Prostate gland (tissue), 2 donors: ENCODE measurements around the gene DACH1. TPM values are rescaled to one million over a fixed set of nuclear protein-coding genes. Genes with fewer than 3 reads are reported as not detected.

Source experiments
- DNase-seq: peaks from one replicate; pipeline ENCODE4 v3.0.0-alpha.2; 2019; ENCODE audit warnings: low spot score
- H3K27ac ChIP-seq, 2 donors: fragments of 200-600 bp; sonication (generic); 2 replicates each; pipeline ENCODE4 v1.5.1; 2017 to 2019
- H3K27me3 ChIP-seq: fragments of 200-600 bp; sonication (generic); replicated peaks from 2 replicates; pipeline ENCODE4 v1.5.1; 2019; ENCODE audit not compliant: insufficient read depth
- H3K36me3 ChIP-seq, 2 donors: fragments of 200-600 bp; sonication (generic); 1 replicate in 1 of 2; 2 replicates in 1 of 2; pipeline versions ENCODE4 v1.5.1 to v1.8.1; 2017 to 2019
- H3K4me1 ChIP-seq: fragments of 200-600 bp; sonication (generic); replicated peaks from 2 replicates; pipeline ENCODE4 v1.5.1; 2019
- H3K4me3 ChIP-seq, 2 donors: fragments of 200-600 bp; sonication (generic); 2 replicates each; pipeline ENCODE4 v1.5.1; 2017 to 2019
- H3K9me3 ChIP-seq: fragments of 200-600 bp; sonication (generic); 2 replicates; pipeline ENCODE4 v1.5.1; 2017
- POLR2A ChIP-seq: fragments of 450-650 bp; IDR thresholded peaks from one replicate; pipeline ENCODE4 v1.6.1; 2016; ENCODE audit warnings: antibody characterized with exemption, mild to moderate bottlenecking
- POLR2AphosphoS5 ChIP-seq: sonication (generic); formaldehyde crosslinking; IDR thresholded peaks from one replicate; pipeline ENCODE4 v1.6.1; 2017; ENCODE audit warnings: antibody characterized with exemption
- WGBS: methylation state at CpG from one replicate; pipeline ENCODE4 v1.1.5; 2018; 5-methylcytosine and 5-hydroxymethylcytosine counted together
- intact Hi-C: fragments of 100-400 bp; cut with DNase I; formaldehyde crosslinking; loops from one replicate; pipeline ENCODE4 v1.14.2; 2022
- total RNA-seq, 2 donors: library from RNA; depleted of rRNA; stranded (reverse); fragments of >200 nt; gene quantifications; one replicate each; pipeline ENCODE4 v1.1.0, GENCODE V29; 2016
- TF ChIP-seq, protein P1 (sequence below), 4 experiments: fragments of 200-600 bp in 2 of 4; fragments of 450-650 bp in 2 of 4; sonication (generic) in 2 of 4; IDR thresholded peaks; 1 replicate in 3 of 4; 2 replicates in 1 of 4; pipeline ENCODE4 v1.5.1; 2016 to 2019; ENCODE audit warnings: antibody characterized with exemption in 4 of 4, mild to moderate bottlenecking in 2 of 4, moderate library complexity in 2 of 4

DACH1 gene
- total RNA-seq, 2 donors from 2014 or later, result 14.6 to 18.0 TPM

DNA sequence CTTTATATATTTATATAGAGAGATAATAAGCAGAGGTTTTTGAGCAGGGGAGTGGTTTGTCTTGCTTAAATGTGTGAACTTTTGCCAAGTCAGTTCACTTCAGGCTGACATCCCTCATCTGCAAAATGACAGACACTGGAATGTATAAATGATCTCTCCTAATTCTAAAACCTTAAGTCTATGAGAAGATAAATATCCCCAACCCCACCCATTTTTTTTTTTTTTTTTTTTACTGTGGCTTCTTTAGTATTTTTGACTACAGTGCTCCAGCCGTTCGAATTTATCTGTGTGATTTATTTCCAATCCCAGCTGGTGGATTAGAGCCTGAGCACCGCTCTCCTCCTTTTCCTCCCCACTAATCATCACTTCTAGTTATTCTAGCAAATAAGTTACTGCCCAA lies 234.8 kb downstream of the DACH1 start:
- DNase-seq, result no peak
- Histone ChIP-seq H3K9me3 (no peaks in the 10 kb centered on the region), H3K27me3 (no peaks in the 10 kb centered on the region), H3K27ac (no peak overlapping the region), H3K4me3 (no peak overlapping the region), H3K4me1 (no peaks in the 10 kb centered on the region), H3K36me3 (no peaks in the 10 kb centered on the region)
- TF ChIP-seq POLR2A (no peak), POLR2AphosphoS5 (no peak)
- TF ChIP-seq, protein P1, sequence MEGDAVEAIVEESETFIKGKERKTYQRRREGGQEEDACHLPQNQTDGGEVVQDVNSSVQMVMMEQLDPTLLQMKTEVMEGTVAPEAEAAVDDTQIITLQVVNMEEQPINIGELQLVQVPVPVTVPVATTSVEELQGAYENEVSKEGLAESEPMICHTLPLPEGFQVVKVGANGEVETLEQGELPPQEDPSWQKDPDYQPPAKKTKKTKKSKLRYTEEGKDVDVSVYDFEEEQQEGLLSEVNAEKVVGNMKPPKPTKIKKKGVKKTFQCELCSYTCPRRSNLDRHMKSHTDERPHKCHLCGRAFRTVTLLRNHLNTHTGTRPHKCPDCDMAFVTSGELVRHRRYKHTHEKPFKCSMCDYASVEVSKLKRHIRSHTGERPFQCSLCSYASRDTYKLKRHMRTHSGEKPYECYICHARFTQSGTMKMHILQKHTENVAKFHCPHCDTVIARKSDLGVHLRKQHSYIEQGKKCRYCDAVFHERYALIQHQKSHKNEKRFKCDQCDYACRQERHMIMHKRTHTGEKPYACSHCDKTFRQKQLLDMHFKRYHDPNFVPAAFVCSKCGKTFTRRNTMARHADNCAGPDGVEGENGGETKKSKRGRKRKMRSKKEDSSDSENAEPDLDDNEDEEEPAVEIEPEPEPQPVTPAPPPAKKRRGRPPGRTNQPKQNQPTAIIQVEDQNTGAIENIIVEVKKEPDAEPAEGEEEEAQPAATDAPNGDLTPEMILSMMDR (IDR thresholded peaks at IDR 0.05), result no peak
- WGBS, result 56% methylated on average over 3 of the region's 3 CpGs
- intact Hi-C loops, result no loop called here

DNA sequence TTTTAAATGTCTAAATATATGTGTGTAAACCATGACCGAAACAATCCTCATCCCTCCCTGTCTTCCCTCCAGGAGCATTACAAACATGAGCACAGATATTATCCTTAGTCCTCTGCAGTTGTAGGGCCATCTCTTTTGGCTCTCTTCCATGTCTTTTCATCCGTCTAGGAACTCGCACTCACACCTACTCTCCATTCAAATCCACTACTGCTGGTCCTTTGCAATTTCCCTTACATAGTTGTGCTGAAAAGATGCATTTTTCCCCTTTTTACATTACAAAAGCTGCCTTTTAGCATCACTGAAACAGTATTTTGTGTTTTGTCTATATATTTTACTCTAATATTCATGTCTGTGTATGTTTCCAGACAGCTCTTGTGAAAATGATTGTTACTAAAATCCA lies 237.8 kb downstream of the DACH1 start:
- DNase-seq, result no peak
- H3K27ac ChIP-seq, result no peak overlapping the region
- no peaks in the 10 kb centered on the region for H3K9me3 ChIP-seq
- WGBS, result 89% methylated on average over 3 of the region's 3 CpGs
- intact Hi-C loops, result no loop called here
- no peak overlapping the region for H3K4me3 ChIP-seq
- H3K27me3 ChIP-seq, result no peaks in the 10 kb centered on the region
- TF ChIP-seq, protein P1 (IDR thresholded peaks at IDR 0.05), result no peak
- TF ChIP-seq POLR2AphosphoS5, result no peak
- TF ChIP-seq POLR2A, result no peak
- no peaks in the 10 kb centered on the region for H3K4me1 ChIP-seq
- H3K36me3 ChIP-seq, result no peaks in the 10 kb centered on the region

DNA sequence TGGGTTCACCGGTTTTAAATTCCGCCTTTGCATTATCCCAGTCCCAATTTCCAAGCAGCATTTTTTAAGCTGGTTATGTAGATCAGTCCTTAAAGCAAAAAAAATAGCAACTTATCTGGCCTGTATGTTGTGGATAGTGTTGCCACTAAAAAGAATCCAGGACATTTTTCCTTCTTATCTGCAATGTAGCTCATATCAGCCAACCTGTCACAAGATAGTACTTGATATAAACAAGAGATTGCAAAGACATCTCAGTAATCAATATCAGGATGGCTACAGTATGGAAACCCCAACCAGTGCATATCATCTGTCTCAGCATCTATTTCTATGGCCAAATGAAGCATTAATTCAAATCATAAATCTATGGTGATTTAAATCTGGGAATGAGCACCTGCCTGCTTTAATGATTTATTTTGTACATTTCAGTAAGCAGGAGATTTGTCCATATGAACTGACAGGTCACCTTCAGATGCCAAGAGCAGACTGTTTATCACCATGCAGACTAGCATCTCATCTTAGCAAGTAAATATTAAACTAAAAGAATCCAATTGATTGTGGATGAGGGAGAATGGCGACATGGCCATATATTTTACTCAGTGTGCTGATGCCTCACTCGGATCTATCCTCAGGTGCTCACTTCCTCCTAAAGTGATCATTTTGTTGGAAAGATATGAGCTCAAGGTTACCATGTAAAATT lies 240.4 kb downstream of the DACH1 start:
- H3K9me3 ChIP-seq, result no peaks in the 10 kb centered on the region
- intact Hi-C loops, result no loop called here
- H3K4me3 ChIP-seq, result no peak overlapping the region
- TF ChIP-seq, protein P1 (IDR thresholded peaks at IDR 0.05), result no peak
- no peak for TF ChIP-seq POLR2AphosphoS5
- no peak for TF ChIP-seq POLR2A
- 95% methylated on average over 4 of the region's 4 CpGs for WGBS
- H3K36me3 ChIP-seq, result no peaks in the 10 kb centered on the region
- DNase-seq, result no peak
- H3K27ac ChIP-seq, result no peak overlapping the region
- no peaks in the 10 kb centered on the region for H3K27me3 ChIP-seq
- no peaks in the 10 kb centered on the region for H3K4me1 ChIP-seq

DNA sequence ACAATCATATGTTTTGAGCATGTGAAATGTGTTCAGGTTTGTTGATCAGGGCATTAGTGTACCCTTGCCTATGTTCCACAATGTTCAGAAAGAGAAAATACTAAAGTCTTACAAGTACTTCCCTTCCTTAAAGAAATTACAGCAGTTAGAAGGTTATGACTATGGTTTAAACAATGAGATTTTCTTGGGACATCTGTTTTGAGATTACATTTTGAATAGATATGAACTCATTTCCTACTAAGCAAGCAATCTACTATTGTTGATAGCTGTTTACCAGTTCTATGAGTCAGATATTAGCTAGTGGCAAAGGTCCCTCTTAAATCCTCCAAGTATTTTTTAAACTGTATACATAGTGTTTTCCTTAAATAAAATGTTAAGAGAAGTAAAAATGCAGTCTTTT lies 241.3 kb downstream of the DACH1 start:
- H3K27ac ChIP-seq, result no peak overlapping the region
- intact Hi-C loops, result no loop called here
- no peak for DNase-seq
- no peaks in the 10 kb centered on the region for H3K4me1 ChIP-seq
- TF ChIP-seq POLR2A (no peak), POLR2AphosphoS5 (no peak)
- TF ChIP-seq, protein P1 (IDR thresholded peaks at IDR 0.05), result no peak
- H3K4me3 ChIP-seq, result no peak overlapping the region
- no peaks in the 10 kb centered on the region for H3K27me3 ChIP-seq
- H3K36me3 ChIP-seq, result no peaks in the 10 kb centered on the region
- no peaks in the 10 kb centered on the region for H3K9me3 ChIP-seq
